ENCODE results near the gene OXT. TPM values are rescaled to one million over a fixed set of nuclear protein-coding genes. Genes with fewer than 3 reads are reported as not detected.

Gene OXT
- total and polyA plus RNA-seq, 2 of the 13 experiments (the other 11 are each of a cell fraction or from before 2014, with no cell fraction given), result not detected

GRCh38 chr20:3071266-3071609 lies 182 bp upstream of the OXT start (continued):
- TF ChIP-seq ZNF644 (CRISPR knock-in tag; IDR thresholded peaks at IDR 0.05; ENCODE audit: low read depth) (no peak), KLF12 (CRISPR knock-in tag; IDR thresholded peaks at IDR 0.05; ENCODE audit: borderline replicate concordance) (no peak), ZBTB39 (CRISPR knock-in tag; IDR thresholded peaks at IDR 0.05) (no peak), THRA (CRISPR knock-in tag; IDR thresholded peaks at IDR 0.05; ENCODE audit: borderline replicate concordance) (peak; percentile 28; the same call in 1 of the 2 replicates), PRDM15 (CRISPR knock-in tag; IDR thresholded peaks at IDR 0.05) (no peak), ZNF552 (CRISPR knock-in tag; IDR thresholded peaks at IDR 0.05; ENCODE audit: borderline replicate concordance) (no peak), NR0B2 (CRISPR knock-in tag; IDR thresholded peaks at IDR 0.05) (no peak), ZBTB7B (CRISPR knock-in tag; IDR thresholded peaks at IDR 0.05) (peak; percentile 60; the same call in 1 of the 2 replicates), ZNF331 (CRISPR knock-in tag; IDR thresholded peaks at IDR 0.05) (no peak), NR2C2 (CRISPR knock-in tag; IDR thresholded peaks at IDR 0.05; ENCODE audit: borderline replicate concordance) (peak; percentile 49), SALL1 (CRISPR knock-in tag; IDR thresholded peaks at IDR 0.05) (peak; percentile 43; the same call in 1 of the 2 replicates), ZNF207 (IDR thresholded peaks at IDR 0.05; ENCODE audit: borderline replicate concordance) (no peak), WIZ (CRISPR knock-in tag; IDR thresholded peaks at IDR 0.05) (0 out of 2 replicates have a peak, but pooled peaks have one; percentile 32), CENPBD1 (CRISPR knock-in tag; IDR thresholded peaks at IDR 0.05; ENCODE audit: borderline replicate concordance, low read depth) (no peak), ZGPAT (CRISPR knock-in tag; IDR thresholded peaks at IDR 0.05) (no peak), CREM (IDR thresholded peaks at IDR 0.05) (no peak), CREM (CRISPR knock-in tag; IDR thresholded peaks at IDR 0.05) (no peak), ZNF781 (CRISPR knock-in tag; IDR thresholded peaks at IDR 0.05; ENCODE audit: borderline replicate concordance, not compliant biosample characterization) (no peak), ZNF691 (CRISPR knock-in tag; IDR thresholded peaks at IDR 0.05; ENCODE audit: borderline replicate concordance, low read depth) (no peak), ZBTB7A (CRISPR knock-in tag; IDR thresholded peaks at IDR 0.05) (0 out of 2 replicates have a peak, but pooled peaks have one; percentile 16)
